GM18526 (cell line): ENCODE data around the gene TRMU.
A peak's percentile ranks its signal among the peaks of the same experiment; 100 is the strongest.

Experiments
- POLR2A ChIP-seq: IDR thresholded peaks from 3 replicates; pipeline ENCODE4 v1.6.1; 2011; ENCODE audit not compliant: insufficient read length; ENCODE audit errors: extremely low read depth

Gene TRMU

DNA sequence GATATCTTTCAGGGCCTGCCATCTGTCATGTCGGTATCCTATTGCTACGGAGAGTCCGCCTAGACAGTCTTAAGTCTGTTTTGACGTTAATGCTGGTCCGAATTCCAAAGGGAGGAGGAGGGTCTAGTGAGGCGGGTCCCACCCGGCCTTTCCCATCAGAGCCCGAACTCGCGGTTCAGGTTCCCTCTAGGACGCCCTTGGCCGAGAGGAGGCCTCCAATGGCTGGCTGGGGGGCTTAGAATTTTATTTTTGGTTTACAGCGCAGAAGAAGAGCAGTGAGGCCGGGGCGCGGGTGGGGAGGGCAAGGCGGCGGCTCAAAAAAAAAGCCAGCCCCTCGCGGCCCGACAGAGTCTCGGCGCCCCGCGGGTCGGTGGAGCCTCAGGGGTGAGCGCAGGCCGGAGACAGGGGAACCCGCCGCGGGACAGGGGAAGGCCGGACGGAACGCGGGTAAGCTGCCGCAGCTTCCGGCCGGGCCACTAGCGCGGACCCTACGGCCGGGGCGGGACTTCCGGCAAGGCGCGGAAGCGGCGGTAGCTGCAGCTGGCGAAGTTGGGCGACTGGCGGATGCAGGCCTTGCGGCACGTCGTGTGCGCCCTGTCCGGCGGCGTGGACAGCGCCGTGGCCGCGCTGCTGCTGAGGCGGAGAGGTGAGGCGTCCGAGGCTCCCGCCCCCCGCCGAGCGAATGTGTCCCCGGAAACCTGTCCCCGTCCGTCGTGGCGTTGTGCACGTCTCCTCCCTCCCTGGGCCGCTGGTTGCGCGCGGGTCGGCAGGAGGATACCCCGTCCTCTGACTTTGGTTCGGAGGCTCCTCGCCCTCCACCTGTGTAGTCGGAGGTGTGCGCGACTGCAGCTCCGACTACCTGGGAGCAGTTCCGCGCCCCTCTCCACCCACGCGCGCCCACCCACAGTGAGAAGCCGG is at the start of gene TRMU:
TSS of gene TRMU (plus strand) at position 514 of the 918 bp plus-strand sequence. CDS start at position 565, 51 bp downstream.
- TF ChIP-seq POLR2A, result peak; percentile 81

DNA sequence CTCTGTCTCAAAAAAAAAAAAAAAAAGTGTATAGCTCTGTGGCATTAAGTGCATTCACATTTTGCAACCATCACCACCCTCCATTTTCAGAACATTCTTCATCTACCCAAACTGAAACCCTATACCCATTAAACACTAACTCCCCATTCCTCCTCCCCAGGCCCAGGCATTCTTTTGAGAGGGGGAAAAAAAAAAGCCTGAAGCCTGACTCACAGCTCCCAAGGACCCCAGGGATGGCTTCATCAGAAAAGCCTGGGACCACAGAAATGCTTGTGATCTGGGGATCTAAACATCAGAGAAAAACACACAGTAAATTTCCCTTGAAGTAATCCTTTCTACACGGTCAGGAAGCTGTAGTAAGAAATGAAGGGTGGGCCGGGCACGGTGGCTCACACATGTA is 49.5 kb upstream of the TRMU start:
- TF ChIP-seq POLR2A, result no peak

DNA sequence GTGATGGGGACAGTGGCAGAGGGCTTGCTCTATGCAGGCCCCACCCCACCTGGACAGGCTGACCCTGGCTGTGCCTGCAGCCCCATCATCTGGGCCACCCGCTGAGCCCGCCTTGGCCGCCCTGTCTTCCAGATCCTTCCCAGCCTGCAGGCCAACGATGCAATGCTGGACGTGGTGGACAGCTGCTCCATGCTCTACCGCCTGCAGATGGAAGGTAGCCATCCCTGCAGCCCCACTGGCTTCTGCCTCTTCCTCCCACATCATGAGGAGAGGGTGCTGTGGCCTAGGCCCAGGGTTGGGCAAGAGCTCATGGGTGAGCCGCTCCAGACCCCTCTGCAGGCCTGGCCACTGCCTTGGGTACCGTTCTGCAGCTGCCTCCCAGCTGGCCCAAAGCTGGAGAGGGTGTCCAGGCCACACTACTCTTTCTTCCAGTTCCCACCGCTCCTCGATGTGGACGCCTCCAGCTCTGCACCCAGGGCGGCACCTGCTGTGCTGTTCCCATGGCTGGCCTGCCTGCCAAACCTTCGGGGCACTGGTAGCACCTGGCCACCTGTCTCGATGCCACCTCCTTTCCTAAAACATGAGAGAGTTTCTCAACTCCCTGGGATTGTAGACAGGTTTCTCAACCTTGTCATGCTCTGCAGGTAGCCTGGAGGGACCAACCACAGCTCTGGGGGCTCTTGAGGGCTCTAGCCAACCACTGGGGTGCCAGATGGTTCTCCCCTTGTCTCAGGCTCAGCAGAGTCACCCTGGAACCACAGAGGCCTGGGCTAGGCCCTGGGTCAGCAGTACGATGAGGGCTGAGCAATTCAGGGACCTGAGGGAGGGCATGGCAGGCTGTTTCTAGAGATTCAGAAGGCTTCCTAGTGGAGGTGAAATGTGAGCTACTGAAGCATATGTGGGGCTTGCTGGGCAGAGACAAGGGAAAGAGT is 48.3 kb upstream of the TRMU start:
- TF ChIP-seq POLR2A, result no peak

- TF ChIP-seq POLR2A, result peak; percentile 79
Measured at GRCh38 chr22:46287873-46288751, 47.4 kb upstream of the TRMU start.

GRCh38 chr22:46288846-46289243 is 46.7 kb upstream of the TRMU start:
- no peak for TF ChIP-seq POLR2A

GRCh38 chr22:46289244-46289891 is 46.1 kb upstream of the TRMU start:
- TF ChIP-seq POLR2A, result no peak

- no peak for TF ChIP-seq POLR2A
Measured at GRCh38 chr22:46290121-46290842, 45.2 kb upstream of the TRMU start.

DNA sequence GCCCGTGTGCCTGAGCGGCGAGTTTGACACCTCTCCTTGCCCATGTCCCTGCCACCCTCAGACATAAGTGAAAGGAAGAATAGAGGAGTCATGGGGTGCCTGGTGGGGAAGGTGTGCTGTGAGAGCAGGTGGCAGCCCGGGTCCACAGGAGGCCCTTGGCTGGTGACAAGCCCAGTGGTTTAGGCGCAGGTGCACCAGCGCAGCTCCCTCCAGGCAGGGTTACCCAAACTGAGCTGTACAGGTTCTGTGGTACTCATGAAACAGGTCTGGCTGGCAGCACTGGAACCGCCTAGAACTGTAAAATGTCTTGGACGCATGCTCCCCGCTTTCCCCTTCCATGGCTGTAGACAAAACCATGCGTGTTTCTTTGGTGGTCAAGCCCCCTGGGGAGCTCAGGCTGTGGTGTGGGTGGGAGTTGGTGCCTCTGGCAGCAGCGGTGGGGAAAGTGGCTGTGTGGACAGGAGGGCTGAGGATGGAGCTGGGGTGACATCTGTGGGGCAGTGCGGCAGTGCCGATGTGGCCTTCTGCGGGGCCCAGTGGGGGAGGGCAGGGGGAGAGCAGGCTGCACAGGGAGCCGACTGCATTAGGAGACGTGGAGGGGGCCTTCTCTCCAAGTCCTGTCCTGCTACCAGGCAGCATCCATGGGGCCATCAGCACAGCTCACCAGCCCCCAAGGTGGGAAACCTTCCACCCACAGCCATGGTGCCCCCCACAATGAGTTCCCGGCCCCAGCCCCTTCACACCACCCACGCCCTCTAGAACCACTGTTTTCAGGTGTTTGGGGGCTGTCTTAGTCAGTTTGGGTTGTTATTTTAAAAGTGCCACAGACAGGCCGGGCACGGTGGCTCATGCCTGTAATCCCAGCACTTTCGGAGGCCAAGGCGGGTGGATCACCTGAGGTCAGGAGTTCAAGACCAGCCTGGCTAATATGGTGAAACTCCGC is 44.4 kb upstream of the TRMU start:
- TF ChIP-seq POLR2A, result no peak

DNA sequence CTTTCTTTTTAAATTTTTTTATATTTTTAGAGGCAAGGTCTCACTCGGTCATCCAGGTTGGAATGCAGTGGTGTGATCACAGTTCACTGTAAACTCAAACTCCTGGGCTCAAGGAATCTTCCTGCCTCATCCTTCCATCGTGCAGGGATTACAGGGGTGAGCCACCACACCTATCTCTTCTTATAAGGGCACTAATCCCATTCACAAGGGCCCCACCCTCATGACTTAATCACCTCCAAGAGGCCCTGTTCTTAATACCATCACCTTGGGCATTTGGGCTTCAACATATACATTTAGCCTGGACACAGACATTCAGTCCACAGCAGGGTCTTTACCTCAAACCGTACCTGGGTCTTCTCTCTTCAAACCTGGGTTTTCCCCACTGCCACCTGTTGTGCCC is 43.3 kb upstream of the TRMU start:
- no peak for TF ChIP-seq POLR2A

- no peak for TF ChIP-seq POLR2A
Measured at GRCh38 chr22:46292732-46293131, 42.8 kb upstream of the TRMU start.

- TF ChIP-seq POLR2A, result no peak
Measured at GRCh38 chr22:46293577-46294260, 41.8 kb upstream of the TRMU start.

GRCh38 chr22:46294784-46295183 is 40.7 kb upstream of the TRMU start:
- no peak for TF ChIP-seq POLR2A
